SU-DHL-6 (cell line): ENCODE results near the gene P3H4.

ENCODE experiments used
- H2AFZ ChIP-seq: fragments of 200-600 bp; sonication (generic); 2 replicates; pipeline ENCODE4 v1.6.1; 2014; ENCODE audit warnings: low read depth, mild to moderate bottlenecking, moderate library complexity, mixed read lengths, antibody characterized with exemption, low read length; ENCODE audit not compliant: severe bottlenecking
- H3F3A ChIP-seq: fragments of 200-600 bp; shearing (Covaris generic); 2 replicates; pipeline ENCODE4 v1.6.0; 2016; ENCODE audit warnings: antibody characterized with exemption, mild to moderate bottlenecking; ENCODE audit not compliant: insufficient read depth
- H3K27ac ChIP-seq: fragments of 200-600 bp; sonication (generic); 2 replicates; pipeline ENCODE4 v1.5.1; 2016; ENCODE audit warnings: low read depth, mild to moderate bottlenecking, low read length, moderate library complexity, mixed read lengths
- H3K27me3 ChIP-seq: fragments of 200-600 bp; sonication (generic), shearing (Covaris generic); 2 replicates; pipeline ENCODE4 v1.6.0; 2014; ENCODE audit warnings: mild to moderate bottlenecking, low read length
- H3K36me3 ChIP-seq: fragments of 200-600 bp; sonication (generic); 2 replicates; pipeline ENCODE4 v1.6.1; 2014; ENCODE audit warnings: mild to moderate bottlenecking, low read length, mixed read lengths
- H3K4me2 ChIP-seq: fragments of 300-600, 200-600 bp; shearing (Covaris generic), sonication (generic); 2 replicates; pipeline ENCODE4 v1.6.0; 2014; ENCODE audit warnings: low read length, low read depth, mild to moderate bottlenecking; ENCODE audit not compliant: poor library complexity, severe bottlenecking
- H3K4me3 ChIP-seq: fragments of 200-600 bp; sonication (generic); 2 replicates; pipeline ENCODE4 v1.5.1; 2014; ENCODE audit warnings: antibody characterized with exemption, low read length, mild to moderate bottlenecking, mixed read lengths; ENCODE audit not compliant: insufficient read depth, poor library complexity, severe bottlenecking
- H3K79me2 ChIP-seq: fragments of 200-600 bp; sonication (generic); 2 replicates; pipeline ENCODE4 v1.6.1; 2014; ENCODE audit warnings: mild to moderate bottlenecking, low read length, moderate library complexity; ENCODE audit not compliant: insufficient read depth
- H3K9ac ChIP-seq: fragments of 200-600 bp; sonication (generic); 2 replicates; pipeline ENCODE4 v1.7.0; 2014; ENCODE audit warnings: mild to moderate bottlenecking, low read length
- H3K9me2 ChIP-seq: fragments of 200-600 bp; sonication (generic); replicated peaks from 2 replicates; pipeline ENCODE4 v1.6.1; 2014; ENCODE audit warnings: low read length; ENCODE audit not compliant: insufficient read depth
- H3K9me3 ChIP-seq: fragments of 200-600 bp; sonication (generic); 2 replicates; pipeline ENCODE4 v1.6.1; 2014; ENCODE audit warnings: low read length, mixed read lengths; ENCODE audit not compliant: insufficient read depth
- H4K20me1 ChIP-seq: fragments of 200-600 bp; sonication (generic); 2 replicates; pipeline ENCODE4 v1.6.1; 2014; ENCODE audit warnings: low read depth, mild to moderate bottlenecking, antibody characterized with exemption, low read length, moderate library complexity, mixed read lengths
- CTCF ChIP-seq: fragments of 200-600 bp; sonication (generic); IDR thresholded peaks from one replicate; pipeline ENCODE4 v1.5.1; 2017; ENCODE audit warnings: antibody characterized with exemption, mild to moderate bottlenecking, low read length, moderate library complexity; ENCODE audit not compliant: insufficient read depth, poor library complexity, severe bottlenecking
- EZH2phosphoT487 ChIP-seq: fragments of 200-600 bp; sonication (generic), shearing (Covaris generic); conservative IDR thresholded peaks from 2 replicates; pipeline ENCODE4 v1.6.1; 2018; ENCODE audit warnings: mild to moderate bottlenecking, antibody characterized with exemption, low read length, moderate library complexity, mixed read lengths

The P3H4 gene

GRCh38 chr17:41814195-41814594 is 2.4 kb upstream of the P3H4 start:
- no peaks in the 10 kb centered on the region for H3K9me2 ChIP-seq
- no peaks in the 10 kb centered on the region for H3K27me3 ChIP-seq
- H3K4me3 ChIP-seq = no peak overlapping the region
- TF ChIP-seq EZH2phosphoT487 = no peak
- TF ChIP-seq CTCF = no peak
- no peak overlapping the region for H2AFZ ChIP-seq
- H3K27ac ChIP-seq = no peak overlapping the region
- no peaks in the 10 kb centered on the region for H3K36me3 ChIP-seq
- H3K9me3 ChIP-seq = no peaks in the 10 kb centered on the region
- H3K4me2 ChIP-seq = no peak overlapping the region
- H3F3A ChIP-seq = no peaks in the 10 kb centered on the region
- H3K9ac ChIP-seq = no peak overlapping the region
- H3K79me2 ChIP-seq = no peaks in the 10 kb centered on the region
- no peaks in the 10 kb centered on the region for H4K20me1 ChIP-seq

GRCh38 chr17:41813699-41814124 is 2.0 kb upstream of the P3H4 start:
- Histone ChIP-seq H3K27ac (no peak overlapping the region), H3K4me3 (no peak overlapping the region), H4K20me1 (no peaks in the 10 kb centered on the region), H2AFZ (no peak overlapping the region), H3K9ac (no peak overlapping the region), H3K9me2 (no peaks in the 10 kb centered on the region), H3K4me2 (no peak overlapping the region), H3K36me3 (no peaks in the 10 kb centered on the region), H3K9me3 (no peaks in the 10 kb centered on the region), H3K79me2 (no peaks in the 10 kb centered on the region), H3K27me3 (no peaks in the 10 kb centered on the region), H3F3A (no peaks in the 10 kb centered on the region)
- TF ChIP-seq EZH2phosphoT487 (no peak), CTCF (no peak)

GRCh38 chr17:41813152-41813680 is 1.5 kb upstream of the P3H4 start:
- no peaks in the 10 kb centered on the region for H3K9me2 ChIP-seq
- TF ChIP-seq EZH2phosphoT487 (no peak), CTCF (no peak)
- no peak overlapping the region for H2AFZ ChIP-seq
- H3F3A ChIP-seq = no peaks in the 10 kb centered on the region
- H3K4me3 ChIP-seq = no peak overlapping the region
- H3K9me3 ChIP-seq = no peaks in the 10 kb centered on the region
- no peak overlapping the region for H3K9ac ChIP-seq
- H3K79me2 ChIP-seq = no peaks in the 10 kb centered on the region
- no peaks in the 10 kb centered on the region for H3K27me3 ChIP-seq
- no peak overlapping the region for H3K4me2 ChIP-seq
- H3K27ac ChIP-seq = no peak overlapping the region
- no peaks in the 10 kb centered on the region for H3K36me3 ChIP-seq
- H4K20me1 ChIP-seq = no peaks in the 10 kb centered on the region
